ENCODE data around the gene PNPLA7. TPM values are rescaled to one million over a fixed set of nuclear protein-coding genes. Genes with fewer than 3 reads are reported as not detected.
"Not testable (repeated sequence)": the region's sequence is repeated elsewhere in the genome, so short reads cannot be mapped to it uniquely, and the experiment has no call there.

The PNPLA7 gene
- total RNA-seq, 1 donor, result 2.3 TPM

- H3K4me1 ChIP-seq (ENCODE audit: insufficient read depth, low read length), result peaks cover 23% of the 10 kb centered on the region
- H3K27me3 ChIP-seq (ENCODE audit: insufficient read depth, low read length), result no peaks in the 10 kb centered on the region
- H3K9me3 ChIP-seq (ENCODE audit: low read depth, low read length), result no peaks in the 10 kb centered on the region
- H3K4me3 ChIP-seq (ENCODE audit: low read length), result no peak overlapping the region
Observed at GRCh38 chr9:137581361-137582285, 31.4 kb upstream of the PNPLA7 start.

DNA sequence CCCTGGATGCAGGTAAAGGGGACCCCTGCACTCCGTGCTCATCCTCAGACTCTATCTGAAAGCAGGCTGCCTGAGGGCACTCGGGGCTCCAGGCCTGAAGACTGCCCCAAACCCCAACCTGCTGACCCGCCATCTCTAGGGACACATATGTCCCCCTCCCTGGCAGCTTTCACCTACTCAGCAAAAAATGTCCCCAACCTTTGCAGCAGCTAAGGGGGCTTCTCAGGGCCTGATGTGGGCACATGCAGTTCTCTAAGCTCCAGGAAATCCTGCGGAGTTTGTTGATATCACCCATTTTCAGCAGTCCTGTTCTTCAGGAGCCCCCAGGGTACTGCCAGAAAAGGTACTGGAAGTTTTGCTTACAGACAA is 30.7 kb upstream of the PNPLA7 start:
- H3K27me3 ChIP-seq (ENCODE audit: insufficient read depth, low read length), result no peaks in the 10 kb centered on the region
- H3K9me3 ChIP-seq (ENCODE audit: low read depth, low read length), result no peaks in the 10 kb centered on the region
- no peak overlapping the region for H3K4me3 ChIP-seq (ENCODE audit: low read length)
- H3K4me1 ChIP-seq (ENCODE audit: insufficient read depth, low read length), result peaks cover 29% of the 10 kb centered on the region

- Histone ChIP-seq H3K4me1 (ENCODE audit: insufficient read depth, low read length) (peaks cover 31% of the 10 kb centered on the region), H3K27me3 (ENCODE audit: insufficient read depth, low read length) (no peaks in the 10 kb centered on the region), H3K4me3 (ENCODE audit: low read length) (no peak overlapping the region), H3K9me3 (ENCODE audit: low read depth, low read length) (no peaks in the 10 kb centered on the region)
Observed at GRCh38 chr9:137580209-137580953, 30.2 kb upstream of the PNPLA7 start.

DNA sequence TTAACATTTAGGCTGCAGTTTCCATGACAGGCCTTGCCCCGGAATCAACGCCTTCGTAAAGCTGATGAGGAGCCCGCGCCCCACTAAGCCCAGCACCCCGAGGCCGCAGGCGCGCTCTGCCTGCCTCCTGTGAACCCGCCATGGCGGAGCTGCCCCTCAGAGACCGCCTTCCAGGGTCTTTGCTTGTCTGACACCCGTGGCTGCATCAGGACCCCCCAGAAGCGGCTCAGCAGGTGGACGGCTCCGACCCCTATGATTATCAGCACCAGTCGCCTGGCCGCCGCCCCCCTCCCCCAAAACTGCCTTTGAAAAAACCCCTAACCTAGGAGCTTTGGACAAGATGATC is 29.0 kb upstream of the PNPLA7 start:
- peak overlapping the region; percentile 91 for H3K4me3 ChIP-seq (ENCODE audit: low read length)
- H3K9me3 ChIP-seq (ENCODE audit: low read depth, low read length), result no peaks in the 10 kb centered on the region

DNA sequence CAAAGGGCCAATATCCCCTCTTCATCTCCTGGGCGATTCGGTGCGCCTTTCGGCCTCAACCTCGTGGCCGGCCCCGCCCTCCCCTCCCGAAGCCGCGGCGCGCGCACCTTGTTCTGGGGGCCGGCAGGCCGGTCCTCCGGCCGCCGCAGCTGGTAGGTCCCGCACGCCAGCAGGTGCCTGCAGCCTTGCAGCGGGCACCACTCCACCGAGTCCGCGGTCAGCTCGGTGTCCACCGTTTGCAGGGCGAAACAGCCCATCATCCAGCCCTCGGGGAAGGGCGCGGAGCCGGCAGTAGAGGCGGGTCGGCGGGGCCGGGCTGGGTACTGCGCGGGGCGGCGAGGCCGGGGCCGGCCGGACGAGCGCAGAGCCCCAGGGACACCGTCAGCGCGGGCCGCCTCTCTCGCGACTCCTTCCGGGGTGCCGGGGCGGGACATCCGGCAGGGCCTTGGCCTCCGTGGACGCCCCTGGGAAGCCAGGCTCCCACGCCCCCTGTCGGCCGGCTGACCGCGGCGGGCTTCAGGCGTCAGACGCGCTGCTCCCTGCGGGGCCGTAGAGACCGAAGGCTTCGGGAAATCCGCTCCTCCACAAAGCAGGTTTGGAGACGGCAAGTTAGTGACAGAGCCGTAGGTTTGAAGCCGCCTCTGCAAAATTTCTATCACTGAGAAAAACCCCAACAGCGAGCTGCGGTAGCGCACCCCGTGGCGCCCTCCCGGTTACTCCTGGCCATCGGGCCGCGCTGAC is 28.5 kb upstream of the PNPLA7 start, which contains the start of gene DPH7:
DPH7 (minus strand) TSS at position 408 of the 741 bp plus-strand sequence; CDS start at position 260, 148 bp downstream.
- H3K9me3 ChIP-seq (ENCODE audit: low read depth, low read length), result no peaks in the 10 kb centered on the region
- peak within 1 kb of the TSS; percentile 91 for H3K4me3 ChIP-seq (ENCODE audit: low read length)
- peaks cover 31% of the 10 kb centered on the region for H3K4me1 ChIP-seq (ENCODE audit: insufficient read depth, low read length)
- H3K27me3 ChIP-seq (ENCODE audit: insufficient read depth, low read length), result no peaks in the 10 kb centered on the region

More for the DNA sequence above, 29.0 kb upstream of the PNPLA7 start:
- peaks cover 31% of the 10 kb centered on the region for H3K4me1 ChIP-seq (ENCODE audit: insufficient read depth, low read length)
- H3K27me3 ChIP-seq (ENCODE audit: insufficient read depth, low read length), result no peaks in the 10 kb centered on the region

DNA sequence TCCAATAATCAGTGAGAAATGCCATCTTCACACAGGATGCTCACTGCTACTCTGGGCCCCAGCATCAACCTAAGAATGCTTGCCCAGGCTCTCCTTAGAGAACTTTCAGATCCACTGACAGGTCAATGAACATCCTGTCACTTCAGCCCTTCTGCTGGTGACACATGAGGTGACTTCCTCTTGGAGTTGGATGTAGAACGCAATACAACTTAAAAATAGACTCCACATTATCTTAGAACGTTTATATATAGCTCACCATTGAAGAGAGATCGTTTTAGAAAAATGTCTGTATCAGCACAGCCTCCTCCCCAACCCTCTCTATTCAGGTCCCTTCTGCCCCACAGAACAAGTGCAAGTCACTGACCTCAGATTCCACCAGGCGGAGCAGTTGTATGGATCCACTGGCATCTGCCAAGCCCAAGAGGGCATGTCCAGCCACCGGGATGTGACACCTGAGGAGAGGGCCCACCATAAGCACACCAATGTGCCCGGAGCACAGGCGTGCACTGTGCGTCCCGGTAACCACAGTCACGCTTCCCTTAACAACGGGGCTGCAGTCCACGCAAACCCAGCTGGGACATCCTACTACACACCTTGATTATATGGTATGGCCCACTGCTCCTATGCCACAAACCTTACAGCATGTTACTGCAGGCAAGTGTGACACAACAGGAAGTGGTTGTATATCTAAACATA is 25.7 kb upstream of the PNPLA7 start:
- no peaks in the 10 kb centered on the region for H3K27me3 ChIP-seq (ENCODE audit: insufficient read depth, low read length)

GRCh38 chr9:137575364-137575715 is 25.1 kb upstream of the PNPLA7 start:
- no peaks in the 10 kb centered on the region for H3K9me3 ChIP-seq (ENCODE audit: low read depth, low read length)
- H3K4me1 ChIP-seq (ENCODE audit: insufficient read depth, low read length), result peaks cover 31% of the 10 kb centered on the region
- no peaks in the 10 kb centered on the region for H3K27me3 ChIP-seq (ENCODE audit: insufficient read depth, low read length)
- no peak overlapping the region for H3K4me3 ChIP-seq (ENCODE audit: low read length)

More for the DNA sequence above, 25.7 kb upstream of the PNPLA7 start:
- H3K4me1 ChIP-seq (ENCODE audit: insufficient read depth, low read length), result peaks cover 31% of the 10 kb centered on the region
- no peak overlapping the region for H3K4me3 ChIP-seq (ENCODE audit: low read length)
- H3K9me3 ChIP-seq (ENCODE audit: low read depth, low read length), result no peaks in the 10 kb centered on the region

GRCh38 chr9:137574192-137574591 is 24.0 kb upstream of the PNPLA7 start:
- H3K4me3 ChIP-seq (ENCODE audit: low read length), result no peak overlapping the region
- H3K27me3 ChIP-seq (ENCODE audit: insufficient read depth, low read length), result no peaks in the 10 kb centered on the region
- no peaks in the 10 kb centered on the region for H3K9me3 ChIP-seq (ENCODE audit: low read depth, low read length)
- peaks cover 28% of the 10 kb centered on the region for H3K4me1 ChIP-seq (ENCODE audit: insufficient read depth, low read length)

DNA sequence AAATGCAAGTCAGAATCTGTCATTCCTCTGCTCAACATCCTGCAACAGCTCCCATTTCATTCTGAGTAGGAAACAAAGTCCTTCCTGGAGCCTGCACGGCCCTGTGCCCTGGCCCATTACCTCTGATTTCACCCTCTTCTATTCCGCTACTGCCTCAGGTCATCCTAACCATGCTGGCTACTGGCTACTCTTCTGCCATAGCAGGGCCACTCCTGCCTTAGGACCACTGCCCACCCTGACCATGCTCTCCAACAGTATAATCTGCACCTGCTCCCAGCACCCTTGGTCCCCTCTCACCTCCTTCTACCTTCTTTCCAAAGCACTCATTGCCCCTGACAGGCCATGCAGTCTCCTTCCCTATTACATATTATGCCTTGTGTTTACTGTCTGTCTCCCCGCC is 20.4 kb upstream of the PNPLA7 start:
- Histone ChIP-seq H3K27me3 (ENCODE audit: insufficient read depth, low read length) (no peaks in the 10 kb centered on the region), H3K4me1 (ENCODE audit: insufficient read depth, low read length) (no peaks in the 10 kb centered on the region), H3K9me3 (ENCODE audit: low read depth, low read length) (no peaks in the 10 kb centered on the region), H3K4me3 (ENCODE audit: low read length) (no peak overlapping the region)

DNA sequence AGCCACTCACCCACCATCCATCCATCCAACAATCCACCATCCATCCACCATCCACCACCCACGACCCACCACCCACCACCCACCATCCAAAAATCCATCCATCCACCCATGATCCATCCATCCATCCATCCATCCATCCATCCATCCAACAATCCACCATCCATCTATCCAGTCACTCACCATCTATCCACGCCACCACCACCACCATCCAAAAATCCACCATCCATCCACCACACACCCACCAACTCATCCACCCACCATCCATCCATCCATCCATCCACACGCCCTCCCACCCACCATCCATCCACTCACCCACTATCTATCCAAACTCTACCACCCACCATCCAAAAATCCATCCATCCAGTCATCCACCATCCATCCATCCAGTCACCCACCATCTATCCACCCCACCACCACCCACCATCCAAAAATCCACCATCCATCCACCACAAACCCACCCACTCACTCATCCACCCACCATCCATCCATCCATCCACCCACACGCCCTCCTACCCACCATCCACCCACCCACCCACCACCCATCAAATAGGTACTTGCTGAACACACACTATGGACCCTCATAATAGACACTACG is 19.5 kb upstream of the PNPLA7 start:
- Histone ChIP-seq H3K4me3 (ENCODE audit: low read length) (no peak overlapping the region), H3K27me3 (ENCODE audit: insufficient read depth, low read length) (no peaks in the 10 kb centered on the region), H3K9me3 (ENCODE audit: low read depth, low read length) (no peaks in the 10 kb centered on the region), H3K4me1 (ENCODE audit: insufficient read depth, low read length) (no peaks in the 10 kb centered on the region)

- not testable (repeated sequence) for H3K9me3 ChIP-seq (ENCODE audit: low read depth, low read length)
Observed at GRCh38 chr9:137568445-137568844, 18.2 kb upstream of the PNPLA7 start.

GRCh38 chr9:137564817-137565411 is 14.7 kb upstream of the PNPLA7 start:
- Histone ChIP-seq H3K9me3 (ENCODE audit: low read depth, low read length) (no peaks in the 10 kb centered on the region), H3K4me3 (ENCODE audit: low read length) (no peak overlapping the region), H3K27me3 (ENCODE audit: insufficient read depth, low read length) (no peaks in the 10 kb centered on the region), H3K4me1 (ENCODE audit: insufficient read depth, low read length) (no peaks in the 10 kb centered on the region)

More at GRCh38 chr9:137568445-137568844, 18.2 kb upstream of the PNPLA7 start:
- not testable (repeated sequence) for H3K4me1 ChIP-seq (ENCODE audit: insufficient read depth, low read length); H3K4me3 ChIP-seq (ENCODE audit: low read length); H3K27me3 ChIP-seq (ENCODE audit: insufficient read depth, low read length)

GRCh38 chr9:137564134-137564533 is 13.9 kb upstream of the PNPLA7 start:
- Histone ChIP-seq H3K4me1 (ENCODE audit: insufficient read depth, low read length) (no peaks in the 10 kb centered on the region), H3K27me3 (ENCODE audit: insufficient read depth, low read length) (no peaks in the 10 kb centered on the region), H3K4me3 (ENCODE audit: low read length) (no peak overlapping the region), H3K9me3 (ENCODE audit: low read depth, low read length) (no peaks in the 10 kb centered on the region)

- Histone ChIP-seq H3K9me3 (ENCODE audit: low read depth, low read length) (no peaks in the 10 kb centered on the region), H3K4me1 (ENCODE audit: insufficient read depth, low read length) (no peaks in the 10 kb centered on the region), H3K27me3 (ENCODE audit: insufficient read depth, low read length) (no peaks in the 10 kb centered on the region), H3K4me3 (ENCODE audit: low read length) (no peak overlapping the region)
Observed at GRCh38 chr9:137558127-137558526, 7.9 kb upstream of the PNPLA7 start.

Measured in mononuclear cell (primary cell).